Memory B cell (primary cell): ENCODE measurements around the gene FAM151A.

Experiments
- ATAC-seq: fragments of 150-1000 bp; cut with Tn5 transposase; 2 replicates; pipeline ENCODE4 v1.10.0; 2021; ENCODE audit warnings: low read depth, mild to moderate bottlenecking, moderate library complexity
- DNase-seq, 2 donors: peaks; one replicate each; pipeline ENCODE4 v3.0.0; 2022; ENCODE audit warnings: low spot score in 2 of 2
- H3K27ac Mint-ChIP-seq: one replicate; pipeline ENCODE4 v1.8.0; 2022; ENCODE audit warnings: mild to moderate bottlenecking, moderate library complexity, mixed read lengths
- H3K27me3 Mint-ChIP-seq: one replicate; pipeline ENCODE4 v1.8.0; 2022; ENCODE audit warnings: mixed read lengths
- H3K36me3 Mint-ChIP-seq: one replicate; pipeline ENCODE4 v1.8.0; 2022; ENCODE audit warnings: mild to moderate bottlenecking, mixed read lengths
- H3K4me1 Mint-ChIP-seq: one replicate; pipeline ENCODE4 v1.8.0; 2022; ENCODE audit warnings: mixed read lengths
- H3K4me3 Mint-ChIP-seq: one replicate; pipeline ENCODE4 v1.8.0; 2022; ENCODE audit warnings: mild to moderate bottlenecking, moderate library complexity, mixed read lengths
- H3K9me3 Mint-ChIP-seq: one replicate; pipeline ENCODE4 v1.8.0; 2022; ENCODE audit warnings: mixed read lengths

Gene FAM151A

DNA sequence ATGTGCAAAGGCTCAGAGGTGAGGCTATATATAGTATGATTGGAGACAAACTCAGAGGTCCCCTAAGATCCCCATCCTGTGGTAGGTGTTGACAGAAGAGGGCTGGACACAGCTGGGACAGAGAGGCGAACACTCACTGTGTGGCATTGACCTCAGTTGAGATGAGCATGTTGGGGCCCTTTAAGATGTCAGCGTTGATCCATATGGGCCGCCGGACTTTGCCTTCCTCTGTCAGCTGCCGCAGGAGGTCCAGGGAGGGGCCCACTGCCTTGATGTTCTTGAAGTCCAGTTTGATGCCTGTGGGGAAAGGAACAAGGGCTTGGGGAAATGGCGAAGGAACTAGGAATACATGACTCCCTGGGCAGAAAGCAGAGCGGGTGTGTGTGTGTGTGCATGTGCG is 8.8 kb downstream of the FAM151A start:
- H3K27me3 Mint-ChIP-seq = peaks cover 12% of the 10 kb centered on the region
- no peaks in the 10 kb centered on the region for H3K36me3 Mint-ChIP-seq
- no peak overlapping the region for H3K27ac Mint-ChIP-seq
- ATAC-seq = no peak
- H3K4me1 Mint-ChIP-seq = no peaks in the 10 kb centered on the region
- H3K4me3 Mint-ChIP-seq = no peak overlapping the region
- DNase-seq = no peak
- no peaks in the 10 kb centered on the region for H3K9me3 Mint-ChIP-seq

- no peaks in the 10 kb centered on the region for H3K4me1 Mint-ChIP-seq
- H3K27me3 Mint-ChIP-seq = peaks cover 13% of the 10 kb centered on the region
- H3K36me3 Mint-ChIP-seq = no peaks in the 10 kb centered on the region
- no peaks in the 10 kb centered on the region for H3K9me3 Mint-ChIP-seq
- no peak overlapping the region for H3K27ac Mint-ChIP-seq
- DNase-seq (no peak), ATAC-seq (no peak)
- no peak overlapping the region for H3K4me3 Mint-ChIP-seq
Observed at GRCh38 chr1:54614024-54614423, 9.3 kb downstream of the FAM151A start.

DNA sequence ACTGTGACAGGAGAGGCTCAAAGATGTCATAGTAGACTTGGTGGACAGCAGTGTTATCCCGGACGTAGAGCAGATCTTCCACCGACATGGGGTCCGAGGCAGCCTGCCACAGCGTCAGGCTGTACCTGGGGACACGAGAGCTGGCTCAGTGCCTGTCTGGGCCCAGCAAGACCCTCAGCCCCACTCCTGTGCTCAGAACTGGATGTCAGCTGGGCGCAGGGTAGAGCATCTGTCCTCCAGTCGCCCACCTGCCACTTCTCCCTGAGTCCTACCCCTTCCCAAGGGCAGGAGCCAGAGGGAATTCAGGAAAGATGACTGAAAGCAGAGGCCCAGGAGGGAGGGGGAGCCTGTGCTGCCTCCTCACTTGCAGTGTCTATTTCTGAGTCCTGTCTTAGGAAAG is 11.7 kb downstream of the FAM151A start:
- H3K4me1 Mint-ChIP-seq = no peaks in the 10 kb centered on the region
- ATAC-seq (no peak), DNase-seq (no peak)
- no peaks in the 10 kb centered on the region for H3K36me3 Mint-ChIP-seq
- peaks cover 13% of the 10 kb centered on the region for H3K27me3 Mint-ChIP-seq
- no peak overlapping the region for H3K4me3 Mint-ChIP-seq
- H3K27ac Mint-ChIP-seq = no peak overlapping the region
- no peaks in the 10 kb centered on the region for H3K9me3 Mint-ChIP-seq

DNA sequence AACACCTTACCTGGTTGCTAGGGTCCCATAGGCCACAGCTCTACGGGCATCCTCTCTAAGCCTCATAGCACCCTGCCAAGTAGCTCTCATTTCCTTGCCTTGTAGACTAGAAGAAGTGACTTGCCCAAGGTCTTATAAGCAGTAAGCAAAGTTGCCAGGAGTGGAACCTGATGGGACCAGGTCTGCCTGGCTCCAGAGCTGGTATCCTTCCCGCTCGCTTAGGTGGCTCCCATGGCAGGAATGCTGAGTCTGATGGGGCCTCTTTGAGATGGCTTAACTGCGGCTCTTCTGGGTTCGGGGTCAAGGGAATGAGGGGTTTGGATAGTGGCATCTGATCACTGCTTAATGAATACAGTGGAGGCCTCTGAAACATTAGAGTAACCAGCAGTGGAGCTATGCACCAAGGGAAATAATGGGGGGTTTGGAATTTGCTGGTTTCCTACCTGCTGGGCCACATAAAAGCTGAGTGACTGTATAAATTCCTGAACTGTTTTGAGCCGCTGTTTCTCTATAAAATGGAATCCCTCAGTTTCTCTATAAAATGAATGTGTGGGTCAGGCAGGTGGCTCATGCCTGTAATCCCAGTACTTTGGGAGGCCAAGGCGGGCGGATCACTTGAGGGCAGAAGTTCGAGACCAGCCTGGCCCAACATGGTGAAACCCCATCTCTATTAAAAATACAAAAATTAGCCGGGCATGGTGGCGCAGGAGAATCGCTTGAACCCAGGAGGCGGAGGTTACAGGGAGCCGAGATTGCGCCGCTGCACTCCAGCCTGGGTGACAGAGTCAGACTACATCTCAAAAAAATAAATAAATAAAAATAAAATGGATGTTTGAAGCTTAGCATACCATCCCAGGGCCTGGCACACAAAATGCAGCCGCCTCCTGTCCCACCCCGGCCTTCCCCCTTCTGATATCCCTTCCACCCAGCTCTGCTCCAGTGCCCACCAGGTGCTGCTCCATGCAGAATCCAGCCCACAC is 12.4 kb downstream of the FAM151A start:
- Mint-ChIP-seq H3K27ac (no peak overlapping the region), H3K4me1 (no peaks in the 10 kb centered on the region)

GRCh38 chr1:54610048-54610447 is 13.3 kb downstream of the FAM151A start:
- Mint-ChIP-seq H3K36me3 (no peaks in the 10 kb centered on the region), H3K4me1 (peaks cover under 1% of the 10 kb centered on the region), H3K9me3 (no peaks in the 10 kb centered on the region), H3K4me3 (no peak overlapping the region), H3K27me3 (peaks cover 10% of the 10 kb centered on the region), H3K27ac (no peak overlapping the region)
- ATAC-seq = no peak
- no peak for DNase-seq

More for the DNA sequence above, 12.4 kb downstream of the FAM151A start:
- ATAC-seq = no peak
- no peak overlapping the region for H3K4me3 Mint-ChIP-seq
- no peaks in the 10 kb centered on the region for H3K9me3 Mint-ChIP-seq
- peaks cover 13% of the 10 kb centered on the region for H3K27me3 Mint-ChIP-seq
- no peaks in the 10 kb centered on the region for H3K36me3 Mint-ChIP-seq
- no peak for DNase-seq

- DNase-seq (no peak), ATAC-seq (no peak)
- no peak overlapping the region for H3K27ac Mint-ChIP-seq
- H3K36me3 Mint-ChIP-seq = no peaks in the 10 kb centered on the region
- H3K9me3 Mint-ChIP-seq = no peaks in the 10 kb centered on the region
- peaks cover 8% of the 10 kb centered on the region for H3K27me3 Mint-ChIP-seq
- H3K4me3 Mint-ChIP-seq = no peak overlapping the region
- H3K4me1 Mint-ChIP-seq = peaks cover 7% of the 10 kb centered on the region
Observed at GRCh38 chr1:54609301-54609921, 13.9 kb downstream of the FAM151A start.

DNA sequence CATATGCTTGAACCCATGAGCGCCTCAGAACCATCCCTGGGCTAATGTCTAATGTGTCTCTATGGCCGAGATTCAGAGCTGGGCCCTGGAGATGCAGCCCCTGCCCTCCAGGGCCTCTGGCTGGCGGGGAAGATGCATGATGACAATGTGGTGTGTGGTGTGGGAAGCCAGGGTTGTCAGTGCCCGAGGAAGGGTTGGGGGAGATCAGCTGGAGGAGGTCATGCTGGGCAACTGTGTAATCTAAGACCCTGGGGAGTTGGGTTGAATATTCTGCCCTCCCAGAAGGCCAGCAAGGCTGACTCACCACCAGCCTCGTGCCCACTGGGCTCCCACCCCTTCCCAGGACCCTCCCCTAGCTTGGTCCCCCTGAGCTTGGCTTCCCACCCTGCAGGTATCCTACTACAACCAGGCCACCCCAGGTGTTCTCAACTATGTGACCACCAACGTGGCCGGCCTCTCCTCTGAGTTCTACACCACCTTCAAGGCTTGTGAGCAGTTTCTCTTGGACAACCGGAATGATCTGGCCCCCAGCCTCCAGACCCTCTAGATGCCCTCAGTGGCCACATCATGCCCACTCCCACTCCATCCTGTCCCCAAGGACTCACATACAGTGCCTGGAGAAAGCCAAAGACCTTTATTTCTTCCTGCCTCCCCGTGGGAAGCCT is 14.6 kb downstream of the FAM151A start:
- no peak overlapping the region for H3K4me3 Mint-ChIP-seq
- no peaks in the 10 kb centered on the region for H3K36me3 Mint-ChIP-seq
- ATAC-seq (no peak), DNase-seq (no peak)
- peaks cover 6% of the 10 kb centered on the region for H3K27me3 Mint-ChIP-seq
- H3K9me3 Mint-ChIP-seq = no peaks in the 10 kb centered on the region
- peaks cover 7% of the 10 kb centered on the region for H3K4me1 Mint-ChIP-seq
- no peak overlapping the region for H3K27ac Mint-ChIP-seq

DNA sequence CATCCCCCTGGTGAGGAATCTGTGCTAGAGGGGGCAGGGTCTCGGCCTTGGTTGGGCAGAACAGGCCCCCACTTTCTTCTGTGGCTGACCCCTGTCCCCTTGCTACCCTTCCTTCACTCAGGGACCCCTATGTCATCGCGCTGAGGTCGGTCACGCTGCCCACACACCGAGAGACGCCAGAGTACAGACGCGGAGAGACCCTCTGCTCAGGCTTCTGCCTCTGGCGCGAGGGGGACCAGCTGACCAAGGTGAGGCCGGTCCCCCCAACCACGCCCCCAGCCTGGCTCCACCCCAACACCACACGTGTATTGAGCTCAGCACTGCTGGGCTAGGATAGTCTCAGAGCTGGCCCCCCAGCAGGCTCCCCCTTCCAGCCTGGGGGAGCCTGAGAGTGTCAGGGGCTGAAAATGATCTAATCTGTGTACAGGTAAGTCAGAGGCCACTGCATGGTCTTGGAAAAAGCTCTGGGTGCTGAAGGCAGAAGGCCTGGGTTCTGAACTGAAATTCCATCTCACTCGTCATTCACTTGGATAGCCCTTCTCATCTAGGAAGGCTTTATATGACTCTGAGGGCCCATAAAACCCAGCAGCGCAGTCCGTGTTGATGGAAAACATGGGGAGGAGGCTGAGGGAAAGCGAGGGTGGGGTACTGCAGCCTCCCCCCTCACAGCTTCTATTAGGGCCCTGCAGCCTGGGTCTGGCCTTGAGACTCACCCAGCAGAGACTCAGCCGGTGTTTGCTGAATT is 15.3 kb downstream of the FAM151A start:
- DNase-seq (no peak), ATAC-seq (no peak)
- H3K4me1 Mint-ChIP-seq = peaks cover 7% of the 10 kb centered on the region
- no peak overlapping the region for H3K4me3 Mint-ChIP-seq
- H3K9me3 Mint-ChIP-seq = no peaks in the 10 kb centered on the region
- no peaks in the 10 kb centered on the region for H3K36me3 Mint-ChIP-seq
- H3K27me3 Mint-ChIP-seq = peaks cover 6% of the 10 kb centered on the region
- H3K27ac Mint-ChIP-seq = no peak overlapping the region

- Mint-ChIP-seq H3K36me3 (no peaks in the 10 kb centered on the region), H3K27me3 (peaks cover 6% of the 10 kb centered on the region), H3K9me3 (no peaks in the 10 kb centered on the region), H3K4me3 (no peak overlapping the region), H3K4me1 (peaks cover 7% of the 10 kb centered on the region), H3K27ac (no peak overlapping the region)
- no peak for ATAC-seq
- no peak for DNase-seq
Observed at GRCh38 chr1:54606990-54607325, 16.4 kb downstream of the FAM151A start.

DNA sequence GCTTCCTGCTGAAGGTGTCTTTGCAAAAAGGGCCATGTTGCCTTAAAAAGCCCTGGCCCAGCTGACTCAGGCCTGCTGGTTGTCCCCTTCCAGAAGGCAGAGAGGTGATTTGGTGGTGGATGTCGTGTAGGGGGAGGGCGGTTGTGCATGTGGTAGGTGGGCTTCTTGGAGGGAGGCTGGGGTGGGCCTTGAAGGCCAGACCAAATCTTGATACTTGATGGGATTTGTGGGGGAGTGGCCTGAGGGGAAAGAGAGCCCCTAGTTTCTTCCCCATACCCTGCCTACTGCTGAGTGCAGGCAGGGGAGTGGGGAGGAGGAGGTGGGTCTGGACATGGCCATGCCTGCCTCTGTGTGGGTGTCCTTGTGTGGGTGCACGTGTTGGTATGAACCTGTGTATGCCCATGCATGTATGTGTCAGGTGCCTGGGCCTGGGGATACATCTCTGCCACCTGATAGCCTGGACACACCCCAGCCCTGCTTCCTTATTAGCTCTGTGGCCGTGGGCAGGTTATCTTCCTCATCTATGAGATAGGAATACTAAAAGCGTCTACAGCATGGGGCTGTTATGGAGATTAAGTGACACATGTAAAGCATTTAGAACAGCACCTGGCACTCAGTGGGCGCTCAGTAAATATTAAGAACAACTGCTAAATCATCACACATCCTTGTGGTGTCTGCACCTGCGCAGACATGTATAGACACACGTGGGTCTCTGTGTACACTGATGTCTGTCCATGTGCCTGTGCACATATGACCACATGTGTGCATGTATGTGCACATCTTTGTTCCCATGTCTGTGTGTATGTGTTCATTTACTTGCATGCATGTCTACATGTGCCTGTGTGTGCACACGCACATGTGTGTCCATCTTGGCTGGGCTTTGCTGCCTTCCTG is 17.0 kb downstream of the FAM151A start:
- ATAC-seq (no peak), DNase-seq (no peak)
- no peak overlapping the region for H3K4me3 Mint-ChIP-seq
- H3K36me3 Mint-ChIP-seq = no peaks in the 10 kb centered on the region
- H3K27ac Mint-ChIP-seq = no peak overlapping the region
- peaks cover 7% of the 10 kb centered on the region for H3K4me1 Mint-ChIP-seq
- no peaks in the 10 kb centered on the region for H3K9me3 Mint-ChIP-seq
- H3K27me3 Mint-ChIP-seq = peaks cover 4% of the 10 kb centered on the region

DNA sequence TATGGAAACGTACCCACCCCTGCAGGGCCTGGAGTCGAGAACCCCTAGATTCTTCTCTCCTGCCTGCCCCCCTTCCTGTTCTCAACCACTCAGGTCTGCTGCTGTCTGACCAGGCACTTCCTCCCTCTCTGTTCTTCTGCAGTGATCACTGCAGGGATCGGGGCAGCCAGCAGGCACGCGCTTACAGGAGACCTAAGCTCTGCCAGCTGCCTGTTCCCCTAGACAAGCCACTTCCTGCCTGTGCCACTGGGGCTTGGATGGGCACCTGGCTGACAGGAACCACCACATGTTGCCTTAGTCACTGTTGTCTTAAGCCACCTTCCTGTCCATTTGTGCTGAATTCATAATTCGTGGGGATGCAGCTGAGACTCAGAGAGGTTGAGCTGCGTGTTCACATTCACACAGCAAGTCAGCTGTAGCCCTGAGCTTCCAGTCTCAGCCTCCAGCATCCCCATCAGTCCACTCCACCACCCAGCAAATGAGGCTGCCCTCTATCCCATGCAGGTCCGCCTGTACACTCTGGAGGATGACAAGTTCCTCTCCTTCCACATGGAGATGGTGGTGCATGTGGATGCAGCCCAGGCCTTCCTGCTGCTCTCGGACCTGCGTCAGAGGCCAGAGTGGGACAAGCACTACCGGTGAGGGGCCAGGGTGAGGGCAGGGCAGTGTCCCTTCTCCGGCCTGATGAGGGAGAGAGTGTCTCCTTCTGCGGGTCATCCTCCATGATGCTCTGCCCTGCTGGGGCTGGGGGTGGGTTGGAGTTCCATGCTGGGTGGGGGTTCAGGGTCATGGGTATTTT is 18.6 kb downstream of the FAM151A start:
- H3K27ac Mint-ChIP-seq = no peak overlapping the region

GRCh38 chr1:54604051-54604450 is 19.3 kb downstream of the FAM151A start:
- Mint-ChIP-seq H3K36me3 (no peaks in the 10 kb centered on the region), H3K9me3 (no peaks in the 10 kb centered on the region), H3K4me1 (peaks cover 7% of the 10 kb centered on the region), H3K27ac (no peak overlapping the region), H3K27me3 (peaks cover 3% of the 10 kb centered on the region), H3K4me3 (no peak overlapping the region)
- DNase-seq = no peak
- ATAC-seq = no peak

More for the DNA sequence above, 18.6 kb downstream of the FAM151A start:
- Mint-ChIP-seq H3K4me3 (no peak overlapping the region), H3K36me3 (no peaks in the 10 kb centered on the region), H3K27me3 (peaks cover 4% of the 10 kb centered on the region), H3K4me1 (peaks cover 7% of the 10 kb centered on the region), H3K9me3 (no peaks in the 10 kb centered on the region)
- ATAC-seq (no peak), DNase-seq (no peak)
